K562 (cell line): ENCODE results near the gene FBXO28. TPM values are rescaled to one million over a fixed set of nuclear protein-coding genes. Genes with fewer than 3 reads are reported as not detected.

ENCODE experiments used
- ATAC-seq: fragments of 200-7000 bp; cut with Tn5 transposase; 3 replicates; pipeline ENCODE4 v1.9.1; 2020; ENCODE audit warnings: moderate library complexity
- BruUV-seq: library from RNA; stranded (reverse); fragments of 400-500 nt; replicated peaks from 2 replicates; lab custom pipeline; 2021; lab: Mats Ljungman, UMichigan
- CTCF ChIA-PET: fragments of 300-600 bp; formaldehyde crosslinking; extraction: SDS; loops from one replicate; lab custom pipeline; 2021; ENCODE audit warnings: low intra/inter-chr PET ratio; lab: Yijun Ruan, JAX
- POLR2A ChIA-PET: fragments of 300-600, 350-650 bp; sonication (Branson Sonifier 250); formaldehyde crosslinking; extraction: SDS; loops from one replicate; lab custom pipeline; 2021; ENCODE audit warnings: antibody characterized with exemption, inconsistent platforms; lab: Yijun Ruan, JAX
- DNase-seq, 4 experiments: peaks; one replicate each; pipeline versions ENCODE4 v3.0.0 to v3.0.0-alpha.2; 2011 to 2018; ENCODE audit warnings: low spot score in 3 of 4, mixed read lengths in 3 of 4; ENCODE audit errors: extremely low read depth in 1 of 4
- FAIRE-seq: peaks from 2 replicates; lab custom pipeline; 2011; peaks lifted over from hg19 to GRCh38; lab: Jason Lieb, UNC
- H2AFZ ChIP-seq: 2 replicates; pipeline ENCODE4 v1.6.0; 2011; ENCODE audit warnings: low read depth, low read length, control low read depth, inconsistent platforms
- H3K27ac ChIP-seq: fragments of 200-600 bp; 3 replicates; pipeline ENCODE4 v1.8.0; 2011; ENCODE audit warnings: low read depth, mild to moderate bottlenecking, control low read depth, inconsistent platforms, low read length, moderate library complexity, mixed read lengths; ENCODE audit errors: extremely low read depth
- H3K27me3 ChIP-seq, 2 experiments: fragments of 300-600 bp in 1 of 2; 2 replicates in 1 of 2; 3 replicates in 1 of 2; pipeline versions ENCODE4 v1.6.0 to v1.8.0; 2011; ENCODE audit warnings: inconsistent platforms in 2 of 2, low read length in 2 of 2, mild to moderate bottlenecking in 1 of 2, mixed read lengths in 1 of 2, moderate library complexity in 1 of 2; ENCODE audit not compliant: control insufficient read depth in 2 of 2, insufficient read depth in 2 of 2
- H3K36me3 ChIP-seq: fragments of 300-600 bp; 3 replicates; pipeline ENCODE4 v1.8.0; 2011; ENCODE audit warnings: mild to moderate bottlenecking, low read length, inconsistent platforms; ENCODE audit not compliant: control insufficient read depth, insufficient read depth
- H3K4me1 ChIP-seq, 2 experiments: fragments of 200-600 bp in 1 of 2; replicated peaks in 1 of 2; 2 replicates in 1 of 2; 3 replicates in 1 of 2; pipeline versions ENCODE4 v1.5.1 to v1.8.0; 2011; ENCODE audit warnings: inconsistent platforms in 2 of 2, low read length in 2 of 2, mild to moderate bottlenecking in 1 of 2, mixed read lengths in 1 of 2, moderate library complexity in 1 of 2; ENCODE audit not compliant: control insufficient read depth in 2 of 2, insufficient read depth in 2 of 2
- H3K4me2 ChIP-seq: 2 replicates; pipeline ENCODE4 v1.6.1; 2011; ENCODE audit warnings: low read length, control low read depth, inconsistent platforms, mixed read lengths; ENCODE audit not compliant: insufficient read depth
- H3K4me3 ChIP-seq: fragments of 200-600 bp; sonication (generic), shearing (Covaris generic); 2 replicates; pipeline ENCODE4 v1.5.1; 2016; ENCODE audit warnings: control low read depth, inconsistent platforms
- H3K79me2 ChIP-seq: fragments of 200-600 bp; 3 replicates; pipeline ENCODE4 v1.8.0; 2011; ENCODE audit warnings: low read length, inconsistent platforms; ENCODE audit not compliant: control insufficient read depth, insufficient read depth
- H3K9ac ChIP-seq, 2 experiments: 2 replicates each; pipeline versions ENCODE4 v1.6.0 to v1.6.1; 2011; ENCODE audit warnings: low read depth in 2 of 2, low read length in 2 of 2, control low read depth in 1 of 2, inconsistent platforms in 1 of 2, mild to moderate bottlenecking in 1 of 2, mixed read lengths in 1 of 2; ENCODE audit not compliant: insufficient read depth in 1 of 2
- H3K9me1 ChIP-seq: one replicate; pipeline ENCODE4 v1.6.0; 2011; ENCODE audit warnings: inconsistent platforms, mild to moderate bottlenecking, low read length, moderate library complexity; ENCODE audit not compliant: control insufficient read depth, insufficient read depth
- H3K9me3 ChIP-seq: replicated peaks from 2 replicates; pipeline ENCODE4 v1.5.1; 2011; ENCODE audit warnings: low read depth, low read length, inconsistent platforms; ENCODE audit not compliant: control insufficient read depth, insufficient read depth
- H4K20me1 ChIP-seq: replicated peaks from 2 replicates; pipeline ENCODE4 v1.6.1; 2011; ENCODE audit warnings: low read length, inconsistent platforms, mixed read lengths; ENCODE audit not compliant: control insufficient read depth, insufficient read depth
- CEBPB ChIP-seq: fragments of 450-650 bp; IDR thresholded peaks from 2 replicates; pipeline ENCODE4 v1.6.1; 2016; ENCODE audit warnings: missing genetic modification characterization, missing compliant biosample characterization
- CEBPG ChIP-seq, 3 experiments: fragments of 200-800 bp in 1 of 3; sonication (Bioruptor generic) in 1 of 3; sonication (generic) in 1 of 3; formaldehyde crosslinking in 1 of 3; IDR thresholded peaks in 2 of 3; conservative IDR thresholded peaks in 1 of 3; 2 replicates each; pipeline versions ENCODE4 v1.6.1 to v1.8.0; 2016 to 2022; ENCODE audit warnings: missing compliant biosample characterization in 2 of 3, missing genetic modification characterization in 2 of 3, mild to moderate bottlenecking in 1 of 3, missing genetic modification reagents in 1 of 3
- CSDE1 ChIP-seq, 2 experiments: fragments of 450-650 bp; IDR thresholded peaks; 2 replicates each; pipeline ENCODE4 v1.6.1; 2016; ENCODE audit warnings: mild to moderate bottlenecking in 1 of 2
- HMG20A ChIP-seq: fragments of 450-650 bp; formaldehyde crosslinking; conservative IDR thresholded peaks from 2 replicates; pipeline ENCODE4 v1.4.0; 2020; ENCODE audit warnings: mild to moderate bottlenecking, mixed read lengths
- IRF2 ChIP-seq: sonication (generic); formaldehyde crosslinking; IDR thresholded peaks from 2 replicates; pipeline ENCODE4 v1.8.1; 2022; ENCODE audit warnings: mild to moderate bottlenecking, missing genetic modification reagents
- NRF1 ChIP-seq, 2 experiments: fragments of 450-650 bp; IDR thresholded peaks in 1 of 2; conservative IDR thresholded peaks in 1 of 2; 2 replicates each; pipeline ENCODE4 v1.6.1; 2014; ENCODE audit warnings: mild to moderate bottlenecking in 2 of 2
- ZNF217 ChIP-seq: sonication (generic); formaldehyde crosslinking; IDR thresholded peaks from 2 replicates; pipeline ENCODE4 v1.8.0; 2022; ENCODE audit warnings: mild to moderate bottlenecking, missing genetic modification reagents
- ZNF431 ChIP-seq: sonication (generic); formaldehyde crosslinking; IDR thresholded peaks from 2 replicates; pipeline ENCODE4 v1.8.0; 2022; ENCODE audit warnings: mild to moderate bottlenecking, missing genetic modification reagents
- ZNF75A ChIP-seq: fragments of 450-650 bp; formaldehyde crosslinking; IDR thresholded peaks from 2 replicates; pipeline ENCODE4 v1.4.0; 2020; ENCODE audit warnings: mild to moderate bottlenecking
- WGBS: fragments of 100-300 bp; shearing (Covaris generic); methylation state at CpG from one replicate; pipeline ENCODE4 v1.1.6; 2016; ENCODE audit warnings: low coverage, mixed read lengths; ENCODE audit not compliant: insufficient coverage; ENCODE audit errors: missing lambda C conversion rate; 5-methylcytosine and 5-hydroxymethylcytosine counted together
- in situ Hi-C: fragments of 300-500 bp; cut with MboI; formaldehyde crosslinking; loops from 4 replicates; pipeline ENCODE4 v1.15.0; 2018; ENCODE audit warnings: inconsistent platforms, mixed read lengths
- intact Hi-C: fragments of 100-400 bp; cut with micrococcal nuclease; formaldehyde crosslinking; loops from 2 replicates; pipeline ENCODE4 v1.14.2; 2022
- polyA plus RNA-seq, 8 experiments: library from polyadenylated mRNA; depleted of rRNA in 4 of 8; stranded (reverse) in 5 of 8; unstranded in 3 of 8; fragments of >200 nt; fragmentation: Nextera tagmentation in 2 of 8; fragmentation: Illumina TruSeq in 1 of 8; extraction: Ambion mirVana in 2 of 8; extraction: Trizol in 1 of 8; gene quantifications; 2 replicates each; pipeline versions ENCODE4 v1.2.1 to v1.2.3, GENCODE V29; 2011 to 2014; ENCODE audit warnings: inconsistent platforms in 1 of 8, missing spikeins in 1 of 8
- total RNA-seq, 7 experiments: library from RNA; depleted of rRNA in 6 of 7; stranded (reverse); fragments of >200 nt in 6 of 7; fragmentation: Illumina TruSeq in 2 of 7; extraction: Trizol in 2 of 7; gene quantifications; 2 replicates each; pipeline versions ENCODE4 v1.2.1 to v1.2.3, GENCODE V29; 2011 to 2021; ENCODE audit warnings: low replicate concordance in 1 of 7
- TF ChIP-seq, protein P1 (sequence below): fragments of 450-650 bp; formaldehyde crosslinking; IDR thresholded peaks from 2 replicates; pipeline ENCODE4 v1.4.0; 2022; ENCODE audit warnings: mild to moderate bottlenecking, moderate library complexity

Gene FBXO28
- total and polyA plus RNA-seq, 9 of the 15 experiments (the other 6 are each of a cell fraction or from before 2014, with no cell fraction given): 4.1 to 34.8 (median 25.3) TPM

DNA sequence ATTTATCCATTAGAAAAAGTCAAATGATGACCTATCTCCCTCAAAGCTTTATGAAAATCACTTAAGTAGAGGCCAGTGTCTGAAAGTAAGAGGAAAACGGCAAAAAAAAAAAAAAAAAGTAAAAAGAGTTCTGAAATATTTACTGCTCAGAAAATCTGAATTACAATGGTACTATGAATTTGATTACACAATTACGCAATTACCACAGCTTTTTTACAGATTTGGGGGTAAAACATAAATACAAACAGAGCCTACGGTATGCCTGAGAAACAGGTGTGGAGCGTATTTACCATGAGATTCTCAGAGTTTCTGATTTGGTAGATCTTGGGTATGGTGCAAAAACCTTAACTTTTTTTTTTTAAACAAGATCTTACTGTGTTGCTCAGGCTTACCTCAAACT is 15.9 kb upstream of the FBXO28 start:
- FAIRE-seq (no peak), ATAC-seq (no peak), DNase-seq (no peak)
- in situ Hi-C loops: no loop called here
- no TSS peak for BruUV-seq
- intact Hi-C loops: no loop called here
- Histone ChIP-seq H4K20me1 (no peaks in the 10 kb centered on the region), H3K27ac (no peak overlapping the region), H3K27me3 (peaks cover 9 to 27% of the 10 kb centered on the region in 2 experiments; a peak in 3 of 5 replicates), H3K4me1 (no peaks in the 10 kb centered on the region; a peak in 2 of 5 replicates), H2AFZ (no peak overlapping the region), H3K9me1 (no peaks in the 10 kb centered on the region), H3K9ac (no peak overlapping the region), H3K4me3 (no peak overlapping the region), H3K79me2 (no peaks in the 10 kb centered on the region), H3K4me2 (no peak overlapping the region), H3K36me3 (no peaks in the 10 kb centered on the region), H3K9me3 (no peaks in the 10 kb centered on the region)
- 15% methylated on average over 4 of the region's 4 CpGs for WGBS
- ChIA-PET CTCF (no interaction called here), POLR2A (interaction anchor here (0.5 to 0.6 kb wide), 2 partner anchors 64 to 69 kb away, joined by 3 read pairs; no protein-coding TSS in a partner anchor)
- no peak for TF ChIP-seq IRF2 (CRISPR knock-in tag)
- TF ChIP-seq ZNF431: no peak
- TF ChIP-seq NRF1 (conservative IDR thresholded peaks at IDR 0.05 in 1 of 2, IDR thresholded peaks at IDR 0.05 in 1 of 2): no peak
- TF ChIP-seq CEBPG (CRISPR knock-in tag; IDR thresholded peaks at IDR 0.05): no peak
- peak; percentile 34 to 41; a peak in 1 of 4 replicates for TF ChIP-seq CEBPG (tag; conservative IDR thresholded peaks at IDR 0.05 in 1 of 2, IDR thresholded peaks at IDR 0.05 in 1 of 2)
- no peak for TF ChIP-seq ZNF217 (CRISPR knock-in tag)
- no peak for TF ChIP-seq CSDE1 (IDR thresholded peaks at IDR 0.05)
- peak; percentile 69 for TF ChIP-seq CEBPB
- TF ChIP-seq, protein P1, sequence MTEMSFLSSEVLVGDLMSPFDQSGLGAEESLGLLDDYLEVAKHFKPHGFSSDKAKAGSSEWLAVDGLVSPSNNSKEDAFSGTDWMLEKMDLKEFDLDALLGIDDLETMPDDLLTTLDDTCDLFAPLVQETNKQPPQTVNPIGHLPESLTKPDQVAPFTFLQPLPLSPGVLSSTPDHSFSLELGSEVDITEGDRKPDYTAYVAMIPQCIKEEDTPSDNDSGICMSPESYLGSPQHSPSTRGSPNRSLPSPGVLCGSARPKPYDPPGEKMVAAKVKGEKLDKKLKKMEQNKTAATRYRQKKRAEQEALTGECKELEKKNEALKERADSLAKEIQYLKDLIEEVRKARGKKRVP: no peak
- no peak for TF ChIP-seq ZNF75A
- TF ChIP-seq HMG20A (CRISPR knock-in tag): no peak
